DMS 273 (cell line): ENCODE measurements around the gene MACROD1.
A peak's percentile ranks its signal among the peaks of the same experiment; 100 is the strongest.

Source experiments
- DNase-seq: peaks from one replicate; lab custom pipeline; 2025; ENCODE audit not compliant: unreplicated experiment; lab: John Stamatoyannopoulos, UW

Gene MACROD1

DNA sequence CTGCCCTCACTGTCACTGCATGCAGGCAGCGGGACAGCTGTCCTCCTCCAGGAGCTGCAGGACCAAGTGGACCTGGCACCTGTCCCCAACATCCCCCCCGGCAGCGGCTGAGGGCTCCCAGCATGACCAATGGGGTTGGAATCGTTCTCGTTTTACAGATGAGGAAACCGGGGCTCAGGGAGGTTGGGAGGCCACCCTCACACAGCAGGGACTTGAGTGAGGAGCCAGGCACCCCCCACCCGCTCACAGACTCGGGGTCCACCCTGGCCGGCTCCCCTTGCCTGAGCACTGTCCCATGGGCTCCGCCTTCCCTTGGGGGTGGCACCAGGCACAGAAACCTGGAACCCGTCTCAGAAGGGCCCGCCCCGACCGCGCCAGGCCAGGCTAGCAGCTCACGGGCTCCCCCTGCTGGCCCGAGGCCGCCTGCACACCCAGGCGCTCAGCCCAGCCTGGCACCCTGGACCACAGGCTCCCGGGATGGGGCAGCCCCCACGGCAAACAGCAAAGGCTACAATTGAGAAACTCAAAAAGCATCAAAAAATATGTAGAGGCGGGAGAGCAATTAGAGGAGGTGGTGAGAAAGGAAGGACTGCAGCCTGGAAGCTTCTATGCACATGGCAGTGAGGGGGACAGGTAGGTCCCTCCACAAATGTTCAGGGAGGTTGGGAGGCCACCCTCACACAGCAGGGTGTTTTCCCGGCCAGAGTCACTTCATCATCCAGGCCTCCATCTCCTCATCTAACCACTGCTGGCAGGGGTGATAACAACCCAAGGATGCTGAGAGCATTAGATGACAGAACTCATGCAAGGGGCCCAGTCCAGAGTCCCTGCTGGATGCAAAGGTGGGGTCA, 12.8 kb downstream of the MACROD1 start:
- peak; percentile 73 for DNase-seq

DNA sequence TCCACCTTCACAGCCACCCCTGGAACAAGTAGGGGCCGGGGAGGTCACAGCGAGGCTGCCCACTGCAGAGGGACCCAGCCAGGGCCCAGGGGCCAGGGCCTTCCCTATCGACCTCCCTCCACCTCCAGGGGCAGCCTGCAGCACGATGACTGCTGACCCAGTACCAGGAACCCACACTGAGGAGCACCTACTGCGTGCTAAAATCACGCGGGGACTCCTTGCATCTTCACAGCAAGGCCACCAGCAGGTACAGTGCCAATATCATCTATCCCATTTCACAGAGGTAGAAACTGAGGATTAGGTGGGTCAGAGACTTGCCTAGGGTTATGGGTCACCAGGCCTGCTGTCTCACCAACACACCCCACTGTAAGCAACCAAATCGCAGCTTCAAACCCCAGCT, 14.6 kb downstream of the MACROD1 start:
- no peak for DNase-seq

- DNase-seq: peak; percentile 59
These were observed 15.3 kb downstream of the MACROD1 start for GRCh38 chr11:64150481-64151239.

- no peak for DNase-seq
These were observed 15.9 kb downstream of the MACROD1 start for GRCh38 chr11:64150051-64150450.

DNA sequence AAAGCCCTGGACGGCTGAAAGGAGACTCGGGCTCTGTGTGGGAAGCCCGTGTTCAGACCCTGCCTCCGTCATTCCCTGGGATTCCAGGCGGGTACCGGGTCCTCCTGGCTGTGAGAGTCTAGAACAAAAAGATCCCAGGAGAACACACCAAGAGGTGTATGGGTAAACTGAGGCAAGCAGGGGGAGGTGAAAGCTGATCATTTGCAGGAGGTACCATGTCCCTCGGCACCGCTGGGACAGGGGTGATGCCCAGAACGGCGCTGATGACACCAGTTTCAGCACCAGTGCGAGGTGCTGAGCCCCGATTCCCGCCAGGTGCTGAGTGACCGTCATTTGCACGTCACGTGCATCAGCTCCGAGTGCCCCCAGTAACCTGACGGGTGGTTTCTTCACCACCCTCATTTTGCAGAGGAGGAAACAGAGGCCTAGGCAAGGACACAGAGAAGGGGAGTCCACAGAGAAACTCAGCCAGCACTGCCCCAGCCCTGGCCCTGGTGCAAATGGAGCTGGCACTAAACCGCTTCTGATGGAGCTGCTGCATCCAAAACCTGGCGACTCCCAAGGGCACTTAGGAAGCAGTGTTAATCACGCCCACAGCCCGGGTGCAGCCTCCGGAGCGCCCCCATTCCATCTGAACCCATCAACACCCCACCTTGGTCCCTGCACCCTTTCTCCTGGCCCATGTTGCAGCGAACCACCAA, 16.8 kb downstream of the MACROD1 start:
- DNase-seq: no peak

DNA sequence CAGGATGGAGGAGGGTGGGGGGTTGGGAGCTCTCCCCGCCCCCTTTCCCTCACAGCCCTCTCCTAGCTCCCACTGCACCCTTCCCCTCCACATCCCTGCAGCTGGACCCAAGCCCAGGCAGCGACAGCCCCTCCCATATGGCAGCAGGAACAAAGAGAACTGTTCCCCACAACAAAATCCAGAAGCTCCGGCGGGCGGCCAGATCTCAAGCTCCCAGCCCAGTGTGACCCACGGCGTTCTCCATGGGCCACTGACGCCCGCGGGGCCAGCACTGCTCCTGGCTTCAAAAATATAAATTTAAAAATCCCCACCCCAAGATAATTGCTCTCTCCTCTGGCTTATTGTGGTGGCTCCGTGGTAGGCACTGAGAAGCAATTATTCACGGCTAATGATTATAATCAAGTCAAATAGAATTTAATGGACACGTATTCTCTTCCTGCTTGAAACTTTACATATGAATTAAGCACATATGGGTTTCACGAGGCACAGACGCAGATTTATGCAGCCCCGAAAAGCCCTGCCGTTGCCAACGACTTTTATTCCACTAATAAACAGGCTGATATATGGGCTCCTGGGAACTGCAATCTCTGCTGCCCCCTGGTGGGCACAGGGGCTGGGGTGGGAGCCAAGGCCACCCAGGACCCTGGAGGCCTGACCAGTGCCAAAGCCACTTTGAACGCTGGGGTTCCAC, 17.5 kb downstream of the MACROD1 start:
- peak; percentile 85 for DNase-seq

- DNase-seq: peak; percentile 79
These were observed 19.6 kb downstream of the MACROD1 start for GRCh38 chr11:64146036-64146955.

- no peak for DNase-seq
These were observed 21.1 kb downstream of the MACROD1 start for GRCh38 chr11:64144587-64145472.

DNA sequence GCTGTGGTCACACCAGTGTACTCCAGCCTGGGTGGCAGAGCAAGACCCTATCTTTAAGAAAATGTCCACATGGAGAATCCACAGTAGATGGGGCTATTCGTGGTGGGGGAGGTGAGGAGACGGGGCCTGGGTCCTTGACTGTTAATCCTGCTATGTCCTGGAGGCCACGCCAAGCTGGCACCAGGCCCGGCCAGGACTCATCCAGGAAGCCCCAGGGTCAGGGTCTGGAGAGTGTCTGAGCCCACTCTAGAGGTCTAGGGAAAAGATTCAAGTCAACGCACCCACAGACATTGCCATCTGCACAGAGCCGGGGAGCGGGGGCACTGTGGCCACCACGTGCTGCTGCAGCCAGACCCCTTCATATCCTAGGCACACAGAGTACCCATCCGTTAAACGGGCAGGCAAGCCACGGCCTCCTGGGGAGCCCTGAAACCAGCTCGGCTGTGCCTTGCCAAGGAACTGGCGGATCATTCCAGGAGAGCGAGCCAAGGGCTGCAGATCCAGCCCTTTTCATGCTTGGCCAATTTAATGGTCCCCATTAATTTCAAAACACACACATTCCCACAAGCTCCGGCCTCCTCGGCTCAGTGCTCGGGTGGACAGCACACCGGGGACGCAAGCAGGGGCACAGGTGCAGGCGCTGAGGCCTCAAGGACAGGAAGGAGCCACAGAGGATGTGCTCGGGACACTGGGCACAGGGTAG, 24.7 kb downstream of the MACROD1 start:
- no peak for DNase-seq

DNA sequence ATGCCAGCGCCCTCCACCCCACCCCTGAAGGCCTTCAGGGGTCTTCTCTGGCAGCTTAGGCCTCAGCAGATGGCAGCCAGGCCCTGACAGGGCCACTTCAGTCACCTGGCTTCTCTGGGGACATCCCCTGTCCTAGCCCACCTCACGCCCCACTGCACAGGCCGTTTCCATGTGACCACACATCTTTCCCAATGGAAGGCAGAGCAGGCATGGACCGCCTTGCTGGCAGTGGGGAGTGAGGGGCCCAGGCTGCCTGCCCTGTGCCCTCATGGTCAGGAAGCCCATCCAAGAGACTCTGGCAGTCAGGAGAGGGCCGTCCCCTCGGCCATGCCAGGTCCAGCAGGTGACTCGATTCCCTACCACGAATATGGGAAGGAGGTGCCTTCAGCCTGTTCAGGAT, 25.8 kb downstream of the MACROD1 start:
- no peak for DNase-seq

GRCh38 chr11:64139049-64139448, 26.9 kb downstream of the MACROD1 start:
- no peak for DNase-seq

GRCh38 chr11:64138398-64138797, 27.5 kb downstream of the MACROD1 start:
- DNase-seq: no peak

DNA sequence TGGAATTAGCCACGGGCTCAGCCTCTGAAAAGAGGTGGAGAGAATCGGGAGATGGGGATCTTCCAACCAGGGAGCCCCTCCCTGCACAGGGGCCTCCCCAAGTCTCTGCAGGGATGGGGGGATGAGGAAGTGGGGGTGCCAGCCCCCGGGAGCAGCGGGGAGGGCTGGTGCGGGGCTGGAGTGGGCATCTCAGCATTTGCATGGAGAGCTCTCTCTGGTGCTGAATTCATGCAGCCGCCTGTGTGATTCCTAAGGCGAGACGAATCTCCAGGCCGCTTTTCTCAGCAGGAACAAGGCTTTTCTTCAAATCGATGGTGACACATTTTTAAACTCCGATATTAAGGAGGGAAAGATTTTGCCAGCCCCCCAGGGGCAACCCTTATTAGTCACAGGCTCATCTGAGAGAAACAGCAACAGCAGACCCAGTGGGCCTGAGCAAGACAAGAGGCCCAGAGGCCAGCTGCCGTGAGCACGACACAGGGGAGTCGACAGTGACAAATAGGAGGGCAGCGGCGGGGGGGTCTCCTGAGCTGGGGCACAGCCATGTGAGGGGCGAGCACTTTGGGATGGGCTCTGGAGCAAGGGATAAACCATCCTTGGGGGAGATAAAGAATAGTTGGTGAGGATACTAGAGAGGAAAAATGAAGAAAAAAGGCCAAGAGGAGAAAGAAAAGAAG, 29.0 kb downstream of the MACROD1 start:
- no peak for DNase-seq

DNA sequence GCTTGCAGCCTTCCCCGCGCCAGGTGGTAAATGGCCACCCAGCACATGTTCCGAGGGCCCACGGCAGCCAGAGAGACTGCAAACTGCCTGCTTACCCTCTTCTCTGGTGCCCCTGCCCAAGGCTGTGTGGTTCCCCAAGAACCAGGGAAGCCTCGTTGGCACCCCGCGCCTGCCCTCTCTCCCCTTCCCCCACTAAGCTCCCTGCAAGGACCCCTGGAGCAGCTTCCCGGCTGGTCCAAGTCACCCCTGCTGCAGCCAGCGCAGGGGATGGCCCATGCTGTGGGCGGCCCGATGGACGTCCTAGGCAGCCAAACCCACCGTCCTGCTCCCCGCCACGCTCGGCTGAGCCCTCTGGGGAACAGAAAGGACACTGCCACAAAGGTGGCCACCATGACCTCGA, 30.2 kb downstream of the MACROD1 start:
- DNase-seq: no peak

GRCh38 chr11:64134963-64135362, 30.9 kb downstream of the MACROD1 start:
- DNase-seq: no peak

DNA sequence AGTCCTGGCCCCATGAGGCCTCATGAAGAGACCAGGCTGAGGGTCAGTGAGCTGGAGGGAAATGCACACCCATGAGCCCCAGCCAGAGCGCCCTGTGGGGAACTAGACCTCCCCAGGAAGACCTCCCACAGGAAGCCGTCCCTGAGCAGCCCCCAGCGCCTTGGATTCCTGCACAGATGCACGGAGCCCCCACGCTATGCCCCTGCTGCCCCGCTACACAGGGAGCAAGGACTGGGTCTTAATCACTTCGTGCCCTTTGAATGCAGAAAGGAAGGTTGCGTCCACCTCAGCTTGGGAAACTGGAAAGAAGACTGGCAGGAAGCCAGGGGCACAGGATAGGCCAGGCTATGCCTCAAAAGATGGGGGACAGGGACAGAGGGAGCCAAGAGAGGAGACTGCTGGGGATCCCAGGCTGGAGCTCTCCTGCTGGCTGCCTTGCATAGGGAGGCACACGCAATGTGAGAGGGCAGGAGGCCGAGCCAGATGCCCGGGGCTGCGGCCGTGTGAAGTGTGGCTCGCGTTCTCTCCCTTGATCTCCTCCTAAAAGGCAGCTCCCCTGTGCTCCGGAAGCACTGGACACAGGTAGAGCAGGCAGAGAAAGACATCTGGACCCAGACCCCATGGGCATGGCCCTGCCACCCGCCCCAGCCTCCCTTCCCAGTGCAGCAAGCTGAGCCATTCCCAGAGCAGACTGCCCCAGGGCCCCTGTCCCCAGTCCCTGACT, 32.8 kb downstream of the MACROD1 start:
- DNase-seq: no peak

DNA sequence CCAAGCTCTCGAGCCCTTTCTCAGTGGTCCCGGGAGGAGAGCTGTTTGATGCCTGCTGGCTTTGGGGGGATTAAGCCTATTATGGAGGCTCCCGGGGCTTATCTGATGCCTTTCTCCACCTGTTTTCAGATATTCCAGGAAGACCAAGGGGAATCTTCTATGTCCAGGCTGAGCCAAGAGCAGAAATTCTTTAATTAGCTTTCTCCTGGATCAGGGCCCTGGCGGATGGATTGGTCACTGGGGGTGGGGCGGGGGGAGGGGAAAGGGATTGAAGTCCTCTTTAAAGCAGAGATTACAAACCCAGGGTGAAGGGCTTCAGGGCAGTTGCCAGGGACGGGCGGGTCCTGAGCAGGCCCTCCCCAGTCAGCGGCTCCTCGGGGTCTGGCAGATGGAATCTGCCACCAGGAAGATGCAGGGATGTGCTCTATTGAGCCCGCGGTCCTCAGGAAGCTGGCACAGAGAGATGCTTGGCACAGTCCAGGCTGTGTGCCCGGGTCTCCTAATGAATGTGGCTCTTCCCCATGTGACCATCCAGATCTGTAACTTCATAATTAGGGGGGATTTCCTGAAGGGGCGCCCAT, 33.6 kb downstream of the MACROD1 start:
- peak; percentile 47 for DNase-seq
